G401 (cell line): ENCODE data around the gene UNC93B1. TPM values are rescaled to one million over a fixed set of nuclear protein-coding genes. Genes with fewer than 3 reads are reported as not detected.
A peak's percentile ranks its signal among the peaks of the same experiment; 100 is the strongest.

ENCODE experiments used
- DNase-seq: peaks from one replicate; pipeline ENCODE4 v3.0.0-alpha.2; 2015; ENCODE audit warnings: low spot score
- in situ Hi-C: cut with HindIII; loops from 2 replicates; pipeline ENCODE4 v1.10.0; 2016; ENCODE audit warnings: low sequenced_read_pairs, mixed read lengths
- total RNA-seq: library from RNA; depleted of rRNA; stranded (reverse); fragments of >200 nt; shearing (Covaris generic); gene quantifications from 2 replicates; pipeline ENCODE4 v1.2.3, GENCODE V29; 2014; rRNA removed

Gene UNC93B1, protein sequence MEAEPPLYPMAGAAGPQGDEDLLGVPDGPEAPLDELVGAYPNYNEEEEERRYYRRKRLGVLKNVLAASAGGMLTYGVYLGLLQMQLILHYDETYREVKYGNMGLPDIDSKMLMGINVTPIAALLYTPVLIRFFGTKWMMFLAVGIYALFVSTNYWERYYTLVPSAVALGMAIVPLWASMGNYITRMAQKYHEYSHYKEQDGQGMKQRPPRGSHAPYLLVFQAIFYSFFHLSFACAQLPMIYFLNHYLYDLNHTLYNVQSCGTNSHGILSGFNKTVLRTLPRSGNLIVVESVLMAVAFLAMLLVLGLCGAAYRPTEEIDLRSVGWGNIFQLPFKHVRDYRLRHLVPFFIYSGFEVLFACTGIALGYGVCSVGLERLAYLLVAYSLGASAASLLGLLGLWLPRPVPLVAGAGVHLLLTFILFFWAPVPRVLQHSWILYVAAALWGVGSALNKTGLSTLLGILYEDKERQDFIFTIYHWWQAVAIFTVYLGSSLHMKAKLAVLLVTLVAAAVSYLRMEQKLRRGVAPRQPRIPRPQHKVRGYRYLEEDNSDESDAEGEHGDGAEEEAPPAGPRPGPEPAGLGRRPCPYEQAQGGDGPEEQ
- total RNA-seq: 17.8 and 34.7 TPM in 2 replicates

GRCh38 chr11:68003846-68004550 lies at the start of gene UNC93B1:
Gene UNC93B1 (minus strand): TSS chr11:68004097. CDS start chr11:68004043, 54 bp downstream.
- peak; percentile 29 for DNase-seq
- in situ Hi-C loops: no loop called here

GRCh38 chr11:68053117-68053516 lies 49.2 kb upstream of the UNC93B1 start:
- in situ Hi-C loops: no loop called here
- no peak for DNase-seq

- DNase-seq: no peak
- in situ Hi-C loops: no loop called here
Observed at GRCh38 chr11:68052137-68052873, 48.4 kb upstream of the UNC93B1 start.

DNA sequence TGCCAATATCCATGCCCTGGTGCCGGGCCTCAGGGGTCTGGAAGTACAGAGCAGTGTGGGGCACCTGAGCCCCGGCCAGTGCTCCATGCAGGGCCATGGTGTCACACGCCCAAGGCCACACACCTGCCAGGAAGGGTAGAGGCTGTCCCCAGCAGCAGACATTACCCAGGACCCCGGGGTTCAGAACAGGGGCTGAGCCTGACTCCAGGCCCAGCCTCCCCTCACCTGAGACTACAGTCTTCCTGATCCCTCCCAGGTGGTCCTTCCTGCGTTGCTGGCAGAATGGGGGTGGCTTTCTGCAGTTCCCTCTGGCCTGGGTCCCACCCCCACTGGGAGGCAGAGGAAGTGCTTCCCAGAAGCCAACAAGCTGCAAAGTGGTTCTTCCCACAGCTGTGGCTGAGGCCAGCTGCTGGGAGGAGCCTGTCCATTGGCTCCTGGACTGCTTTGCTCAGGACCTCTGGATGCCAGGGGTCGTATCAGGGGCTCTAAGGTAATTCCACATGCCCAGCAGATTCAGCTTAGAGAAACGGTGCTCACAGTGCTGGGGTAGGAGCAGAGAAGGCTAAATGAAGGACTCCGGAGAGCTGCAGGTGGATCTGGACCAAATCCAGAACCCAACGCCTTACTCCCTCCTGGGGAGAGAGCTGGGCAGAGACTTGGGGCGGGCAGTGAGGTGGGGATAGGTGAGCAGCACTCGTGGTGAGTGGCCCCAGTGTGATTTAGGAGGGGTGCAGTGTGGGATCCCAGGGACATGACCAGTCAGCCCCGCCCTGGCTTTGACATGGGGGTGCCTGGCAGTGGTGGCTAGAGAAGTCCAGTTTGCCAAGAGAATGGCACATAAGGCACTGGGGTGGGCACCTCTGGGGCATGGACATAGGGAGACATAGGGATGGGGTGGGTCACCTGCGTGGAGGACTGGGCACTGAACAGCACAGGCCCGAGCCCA lies 47.6 kb upstream of the UNC93B1 start:
- DNase-seq: no peak
- in situ Hi-C loops: no loop called here

DNA sequence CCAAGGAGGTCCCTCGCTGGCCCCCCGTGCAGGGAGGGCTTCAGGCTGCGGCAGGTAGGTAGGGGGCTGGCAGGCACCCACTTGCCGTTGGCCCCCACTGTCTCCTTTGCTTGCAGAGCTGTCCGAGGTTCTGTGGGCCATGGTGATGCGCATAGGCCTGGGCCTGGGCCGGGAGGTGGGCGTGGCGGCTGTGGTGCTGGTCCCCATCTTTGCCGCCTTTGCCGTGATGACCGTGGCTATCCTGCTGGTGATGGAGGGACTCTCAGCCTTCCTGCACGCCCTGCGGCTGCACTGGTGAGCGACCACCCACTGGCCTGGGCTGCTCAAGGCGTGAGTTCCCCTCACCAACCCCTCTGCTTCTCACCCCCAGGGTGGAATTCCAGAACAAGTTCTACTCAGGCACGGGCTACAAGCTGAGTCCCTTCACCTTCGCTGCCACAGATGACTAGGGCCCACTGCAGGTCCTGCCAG lies 46.5 kb upstream of the UNC93B1 start:
- in situ Hi-C loops: no loop called here
- DNase-seq: no peak

- DNase-seq: no peak
- in situ Hi-C loops: no loop called here
Observed at GRCh38 chr11:68049509-68050370, 45.8 kb upstream of the UNC93B1 start.

GRCh38 chr11:68048681-68049508 lies 45.0 kb upstream of the UNC93B1 start:
- DNase-seq: no peak
- in situ Hi-C loops: no loop called here

DNA sequence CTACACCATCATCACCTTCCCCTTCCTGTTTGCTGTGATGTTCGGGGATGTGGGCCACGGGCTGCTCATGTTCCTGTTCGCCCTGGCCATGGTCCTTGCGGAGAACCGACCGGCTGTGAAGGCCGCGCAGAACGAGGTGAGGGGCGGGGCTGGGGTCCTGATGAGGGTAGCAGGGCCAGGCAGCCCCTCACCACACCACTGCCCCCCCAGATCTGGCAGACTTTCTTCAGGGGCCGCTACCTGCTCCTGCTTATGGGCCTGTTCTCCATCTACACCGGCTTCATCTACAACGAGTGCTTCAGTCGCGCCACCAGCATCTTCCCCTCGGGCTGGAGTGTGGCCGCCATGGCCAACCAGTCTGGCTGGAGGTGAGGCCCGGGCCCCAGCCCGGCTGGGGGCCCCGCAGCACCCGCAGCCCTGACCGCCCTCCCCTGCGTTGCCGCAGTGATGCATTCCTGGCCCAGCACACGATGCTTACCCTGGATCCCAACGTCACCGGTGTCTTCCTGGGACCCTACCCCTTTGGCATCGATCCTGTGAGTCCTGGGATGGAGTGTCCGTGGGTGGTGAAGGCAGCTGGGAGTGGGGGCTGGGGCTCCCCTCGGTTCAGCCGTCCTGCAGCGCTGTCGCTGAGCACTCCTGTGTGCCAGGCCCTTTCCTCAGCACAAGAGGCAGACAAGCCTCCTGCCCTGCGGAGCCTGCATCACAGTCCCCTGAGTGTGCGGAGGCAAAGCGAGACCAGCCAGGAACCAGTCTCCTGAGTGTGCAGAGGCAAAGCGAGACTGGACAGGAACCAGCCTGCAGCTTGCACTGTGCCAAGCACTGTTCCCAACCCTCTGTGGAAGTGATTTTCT lies 43.8 kb upstream of the UNC93B1 start:
- in situ Hi-C loops: no loop called here
- DNase-seq: no peak

DNA sequence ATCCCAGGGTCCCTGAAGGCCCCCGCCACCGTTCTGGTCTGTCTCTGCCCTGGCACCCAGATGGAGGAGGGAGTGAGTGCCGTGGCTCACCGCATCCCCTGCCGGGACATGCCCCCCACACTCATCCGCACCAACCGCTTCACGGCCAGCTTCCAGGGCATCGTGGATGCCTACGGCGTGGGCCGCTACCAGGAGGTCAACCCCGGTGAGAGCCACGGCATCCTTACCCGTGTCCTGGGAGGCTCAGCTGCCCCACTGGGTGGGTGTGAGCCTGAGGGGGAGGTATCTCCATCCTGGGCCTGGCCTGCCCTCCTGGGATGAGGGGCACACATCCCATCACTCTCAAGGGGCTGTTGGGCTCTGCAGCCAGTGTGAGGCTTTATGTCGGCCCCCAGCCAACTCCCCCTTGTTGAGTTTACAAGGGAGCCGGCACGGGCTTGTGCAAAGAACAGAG lies 41.0 kb upstream of the UNC93B1 start:
- in situ Hi-C loops: no loop called here
- DNase-seq: no peak

GRCh38 chr11:68044145-68044813 lies 40.4 kb upstream of the UNC93B1 start:
- in situ Hi-C loops: no loop called here
- no peak for DNase-seq

GRCh38 chr11:68043349-68044144 lies 39.6 kb upstream of the UNC93B1 start:
- DNase-seq: no peak
- in situ Hi-C loops: no loop called here

GRCh38 chr11:68043029-68043348 lies 39.1 kb upstream of the UNC93B1 start:
- DNase-seq: no peak
- in situ Hi-C loops: no loop called here

DNA sequence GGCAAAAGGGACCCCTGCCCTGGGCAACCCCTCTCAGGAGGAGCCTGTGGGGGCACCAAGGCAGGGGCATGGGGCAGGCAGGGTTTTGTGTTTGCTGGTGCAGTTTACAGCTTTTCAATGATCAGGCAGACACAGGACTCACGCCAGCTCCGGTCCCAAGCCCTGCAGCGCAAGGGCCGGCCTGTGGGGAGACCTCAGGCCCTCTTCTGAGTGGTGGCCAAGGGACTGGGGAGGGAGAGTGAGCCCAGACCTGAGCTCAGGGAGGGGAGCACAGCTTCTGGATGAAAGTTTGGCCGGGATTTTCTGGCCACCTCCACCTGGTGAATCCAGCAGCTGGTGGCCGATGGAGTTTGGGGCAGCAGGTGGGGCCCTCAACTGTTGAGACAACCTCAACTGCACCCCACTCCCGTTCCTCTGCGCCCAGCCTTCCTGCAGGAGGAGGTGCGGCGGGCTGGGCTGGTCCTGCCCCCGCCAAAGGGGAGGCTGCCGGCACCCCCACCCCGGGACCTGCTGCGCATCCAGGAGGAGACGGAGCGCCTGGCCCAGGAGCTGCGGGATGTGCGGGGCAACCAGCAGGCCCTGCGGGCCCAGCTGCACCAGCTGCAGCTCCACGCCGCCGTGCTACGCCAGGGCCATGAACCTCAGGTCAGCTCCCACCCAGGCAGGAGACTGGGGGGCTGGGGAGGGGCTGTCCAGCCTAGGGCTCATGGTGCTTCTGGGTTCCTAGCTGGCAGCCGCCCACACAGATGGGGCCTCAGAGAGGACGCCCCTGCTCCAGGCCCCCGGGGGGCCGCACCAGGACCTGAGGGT lies 38.5 kb upstream of the UNC93B1 start:
- in situ Hi-C loops: no loop called here
- no peak for DNase-seq
